Measurements from ENCODE around the gene MYBPC2. TPM values are rescaled to one million over a fixed set of nuclear protein-coding genes. Genes with fewer than 3 reads are reported as not detected.

Gene MYBPC2
- total and polyA plus RNA-seq, 12 donors = 0.01 to 0.35 (median 0.13) TPM; not detected in 9

GRCh38 chr19:50510700-50511068 is 78.0 kb downstream of the MYBPC2 start:
- H3K27me3 ChIP-seq = no peaks in the 10 kb centered on the region
- peak overlapping the region in 9 of 10 donors; percentile 76 to 91 (median 84) for H3K27ac ChIP-seq
- peaks cover 0 to 7% (median 0%) of the 10 kb centered on the region in 9 donors for H3K36me3 ChIP-seq
- ATAC-seq (peak in 3 of 8 donors; percentile 0 to 1 (median 0)), DNase-seq (no peak)
- H3K4me3 ChIP-seq = peak overlapping the region; percentile 47 to 83 (median 74)
- H3K4me1 ChIP-seq = peaks cover 5 to 27% (median 13%) of the 10 kb centered on the region in 9 donors
- TF ChIP-seq CTCF (IDR thresholded peaks at IDR 0.05) = no peak
- no peaks in the 10 kb centered on the region for H3K9me3 ChIP-seq
- intact Hi-C loops (cut with DNase I) = loop anchor here in 2 of 10 donors (2.0 to 10.0 kb wide), 3 partner anchors 33 to 294 kb away; partner anchors contain the start of genes EMC10 (in 2 of the 2) and GARIN5A (in 2 of the 2)
- WGBS, 2 donors = 3 to 5% methylated on average over 10 of the region's 10 CpGs

GRCh38 chr19:50511069-50511822 is 78.6 kb downstream of the MYBPC2 start, which contains the start of gene JOSD2:
Gene JOSD2 (minus strand): TSS chr19:50511191. CDS start chr19:50510431, 760 bp downstream.
- intact Hi-C loops (cut with DNase I) = loop anchor here in 2 of 10 donors (2.0 to 10.0 kb wide), 3 partner anchors 34 to 294 kb away; partner anchors contain the start of genes EMC10 (in 2 of the 2) and GARIN5A (in 2 of the 2)
- Histone ChIP-seq H3K4me1 (peaks cover 5 to 27% (median 13%) of the 10 kb centered on the region in 9 donors), H3K9me3 (no peaks in the 10 kb centered on the region), H3K27me3 (peaks cover 0 to 6% (median 0%) of the 10 kb centered on the region in 7 donors), H3K4me3 (peak within 1 kb of the TSS; percentile 47 to 83 (median 74)), H3K36me3 (peaks cover 0 to 1% (median 0%) of the 10 kb centered on the region in 9 donors), H3K27ac (peak within 1 kb of the TSS; percentile 8 to 91 (median 82))
- DNase-seq (peak; percentile 98), ATAC-seq (peak; percentile 93 to 97 (median 94))
- TF ChIP-seq CTCF (IDR thresholded peaks at IDR 0.05) = no peak
- 1 to 2% methylated on average over 69 of the region's 69 CpGs for WGBS, 2 donors

GRCh38 chr19:50512112-50512998 is 79.7 kb downstream of the MYBPC2 start:
- DNase-seq (no peak), ATAC-seq (no peak)
- Histone ChIP-seq H3K27ac (peak overlapping the region in 5 of 10 donors; percentile 68 to 85 (median 78)), H3K27me3 (peaks cover 0 to 13% (median 0%) of the 10 kb centered on the region in 7 donors), H3K4me1 (peaks cover 5 to 27% (median 13%) of the 10 kb centered on the region in 9 donors), H3K36me3 (no peaks in the 10 kb centered on the region), H3K4me3 (peak overlapping the region in 9 of 10 donors; percentile 56 to 83 (median 74)), H3K9me3 (no peaks in the 10 kb centered on the region)
- no peak for TF ChIP-seq CTCF (IDR thresholded peaks at IDR 0.05)
- WGBS, 2 donors = 88 to 92% methylated on average over 36 of the region's 36 CpGs
- intact Hi-C loops (cut with DNase I) = loop anchor here in 1 of 10 donors (5.0 to 10.0 kb wide), 2 partner anchors 35 to 292 kb away; partner anchors contain the start of genes EMC10 and GARIN5A
